Stimulated activated CD8-positive, alpha-beta memory T cell treated with anti-CD3 and anti-CD28 coated beads, Interleukin-12 subunit alpha, Interleukin-12 subunit beta, amount 100 ng/mL, for 1 hour (primary cell): ENCODE measurements around the gene LSM7.
"Not testable (repeated sequence)": the region's sequence is repeated elsewhere in the genome, so short reads cannot be mapped to it uniquely, and the experiment has no call there.

ENCODE experiments used
- DNase-seq: peaks from one replicate; pipeline ENCODE4 v3.0.0-alpha.2; 2020; ENCODE audit warnings: low read depth

Gene LSM7

DNA sequence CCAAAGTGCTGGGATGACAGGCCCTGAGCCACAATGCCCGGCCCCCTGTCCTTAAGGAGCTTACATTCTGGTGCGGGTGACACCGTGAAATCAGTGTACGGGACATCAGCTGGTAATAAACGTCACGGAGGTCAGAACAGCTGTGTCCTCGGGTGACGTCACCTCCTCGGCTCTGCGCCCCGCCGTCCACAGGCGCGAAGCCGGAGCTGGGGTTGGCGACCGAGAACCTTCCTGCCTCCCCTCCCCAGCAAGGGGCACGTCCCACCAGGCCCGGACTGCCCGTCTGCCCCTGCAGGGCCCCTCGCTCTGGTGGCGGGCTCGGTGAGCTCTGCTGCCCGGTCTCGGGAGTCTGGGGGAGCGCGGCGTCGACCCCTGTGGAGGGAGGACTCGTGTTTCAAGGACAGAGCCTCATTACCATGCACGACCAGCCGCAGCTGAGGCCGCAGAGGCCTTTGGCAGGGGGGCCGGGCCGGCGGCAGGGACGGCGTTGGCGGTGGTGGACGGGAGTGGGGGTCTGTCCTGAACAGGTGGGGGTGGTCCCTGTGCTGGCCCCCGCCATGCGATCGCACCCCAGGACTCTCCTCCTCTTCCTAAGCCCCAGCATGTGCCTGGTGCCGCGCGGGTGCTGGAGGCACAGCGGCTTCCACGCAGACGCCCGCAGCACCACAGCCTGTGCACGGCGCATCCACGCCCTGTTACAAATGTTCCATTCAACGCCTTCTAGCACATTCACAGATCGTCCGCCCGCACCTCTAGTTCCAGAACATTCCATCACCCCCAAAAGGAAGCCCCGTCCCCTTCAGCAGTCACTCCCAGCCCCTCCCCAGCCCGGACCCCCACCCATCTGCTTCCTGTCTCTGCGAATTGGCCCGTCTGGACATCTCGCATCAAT lies 25.8 kb downstream of the LSM7 start:
- DNase-seq, result no peak

DNA sequence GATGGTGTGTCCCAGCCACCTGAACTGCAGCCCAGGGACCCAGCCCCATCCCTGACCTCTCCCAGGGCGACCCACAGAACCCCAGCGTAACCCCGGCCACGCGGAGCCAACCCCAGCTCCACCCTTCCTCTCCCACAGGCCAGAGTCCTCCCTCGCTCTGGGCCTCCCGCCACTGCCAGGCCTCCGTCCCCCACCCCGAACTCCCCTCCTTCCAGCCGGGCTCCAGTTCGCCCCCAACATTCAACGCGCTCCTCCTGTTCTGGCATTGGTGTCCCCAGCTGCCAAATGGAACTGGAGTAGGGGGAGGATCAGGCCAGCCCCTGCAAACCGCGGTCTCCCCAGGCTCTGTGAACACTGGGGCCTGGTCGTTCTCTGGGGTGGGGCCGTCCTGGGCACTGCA lies 27.9 kb downstream of the LSM7 start:
- no peak for DNase-seq

DNA sequence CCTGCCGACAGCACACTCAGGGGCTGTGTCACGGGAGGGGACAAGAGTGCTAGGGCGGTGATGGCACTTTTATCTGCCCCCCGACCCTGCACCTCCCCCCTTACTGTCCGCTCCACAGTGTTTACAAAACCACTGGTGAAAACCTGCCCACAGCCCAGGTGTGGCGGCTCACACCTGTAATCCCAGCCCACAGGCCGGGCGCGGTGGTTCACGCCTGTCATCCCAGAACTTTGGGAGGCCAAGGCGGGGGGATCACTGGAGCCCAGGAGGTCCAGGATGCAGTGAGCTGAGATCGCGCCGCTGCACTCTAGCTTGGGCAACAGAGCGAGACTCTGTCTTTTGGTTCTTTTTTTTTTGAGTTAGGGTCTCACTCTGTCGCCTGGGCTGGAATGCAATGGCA lies 32.2 kb downstream of the LSM7 start:
- DNase-seq, result no peak

DNA sequence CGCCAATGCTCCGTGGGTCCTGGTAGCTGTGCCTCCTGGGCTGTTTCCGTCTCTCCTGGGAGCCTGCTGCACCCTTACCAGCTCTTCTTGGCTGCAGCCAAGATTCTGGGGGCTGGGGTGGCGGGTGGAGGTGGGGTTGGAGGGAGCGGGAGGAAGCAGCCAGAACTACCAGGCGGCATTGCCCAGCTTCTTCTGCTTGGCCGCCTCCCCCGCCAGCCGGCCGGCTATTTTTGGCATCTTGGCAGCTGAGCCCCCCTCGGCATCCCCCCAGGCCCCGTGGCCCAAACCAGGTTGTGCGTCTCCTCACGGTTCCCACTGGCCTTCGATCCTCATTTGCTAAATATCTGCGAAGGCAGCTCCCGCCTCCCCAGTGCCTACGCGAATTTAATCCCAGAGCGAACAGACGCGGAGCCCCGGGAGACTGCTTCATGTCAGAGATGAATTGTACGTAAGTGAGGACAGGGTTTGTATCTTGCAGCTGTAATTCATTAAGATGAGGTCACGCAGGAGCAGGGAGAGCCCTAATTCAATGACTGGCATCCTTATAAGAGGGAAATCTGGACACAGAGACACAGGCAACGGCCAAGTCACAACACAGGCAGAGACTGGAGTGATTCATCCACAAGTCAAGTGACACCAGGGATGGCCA lies 33.6 kb downstream of the LSM7 start:
- DNase-seq, result no peak

DNA sequence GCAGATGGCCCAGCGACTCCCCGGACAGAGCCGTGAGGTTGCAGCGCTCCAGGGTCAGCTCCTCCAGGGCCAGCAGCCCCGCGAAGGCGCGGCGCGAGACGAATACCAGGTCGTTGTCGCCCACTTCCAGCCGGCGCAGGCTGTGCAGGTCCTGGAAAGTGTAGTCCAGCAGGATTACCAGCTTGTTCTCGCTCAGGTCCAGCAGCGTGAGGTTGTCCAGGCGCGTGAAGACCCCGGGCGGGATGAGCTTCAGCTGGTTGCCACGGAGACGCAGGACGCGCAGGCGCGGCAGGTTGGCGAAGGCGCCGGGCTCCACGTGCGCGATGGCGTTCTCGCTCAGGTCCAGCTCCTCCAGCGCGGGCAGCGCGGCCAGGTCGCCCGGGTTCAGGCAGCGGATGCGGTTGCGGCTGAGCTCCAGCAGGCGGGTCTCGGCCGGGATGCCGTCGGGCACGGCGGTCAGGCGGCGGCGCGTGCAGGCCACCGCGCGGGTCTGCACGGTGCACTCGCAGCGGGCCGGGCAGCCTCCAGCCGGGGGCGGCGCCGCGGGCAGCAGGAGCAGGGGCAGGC lies 37.1 kb downstream of the LSM7 start:
- DNase-seq, result no peak

GRCh38 chr19:2290441-2291184 lies 37.8 kb downstream of the LSM7 start:
- DNase-seq, result no peak

DNA sequence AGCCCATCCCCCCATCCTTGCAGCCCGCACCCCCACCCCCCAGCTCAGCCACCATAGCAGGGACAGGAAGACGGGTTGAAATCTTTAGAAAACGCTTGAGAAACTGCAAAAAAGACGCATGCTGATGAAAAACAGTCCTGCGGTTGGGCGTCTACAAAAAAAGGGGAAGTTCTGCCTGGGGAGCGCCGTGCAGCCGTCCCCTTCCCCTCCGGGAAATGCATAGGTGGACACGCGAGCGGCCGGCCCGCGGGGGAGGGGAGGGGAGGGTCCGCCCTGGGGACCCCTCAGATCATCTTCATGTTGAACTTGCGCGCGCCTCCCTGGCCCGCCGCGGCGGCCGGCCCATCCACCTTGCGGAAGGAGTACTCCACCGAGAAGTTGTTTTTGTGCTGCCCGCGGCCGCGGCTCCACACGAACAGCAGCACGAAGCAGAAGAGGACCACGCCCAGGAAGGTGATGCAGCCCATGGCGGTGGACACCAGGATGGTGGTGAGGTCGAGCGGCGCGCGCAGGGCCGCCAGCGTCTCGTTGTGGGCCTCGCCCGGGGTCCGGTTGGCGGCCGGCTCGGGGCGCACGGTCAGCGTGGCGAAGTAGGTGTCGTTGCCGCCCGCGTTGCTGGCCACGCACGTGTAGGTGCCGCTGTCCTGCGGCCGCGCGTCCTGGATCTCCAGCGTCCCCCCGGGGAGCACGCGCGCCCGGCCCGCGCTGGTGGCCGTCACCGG lies 38.5 kb downstream of the LSM7 start:
- DNase-seq, result no peak

GRCh38 chr19:2288818-2289713 lies 39.3 kb downstream of the LSM7 start:
- no peak for DNase-seq

DNA sequence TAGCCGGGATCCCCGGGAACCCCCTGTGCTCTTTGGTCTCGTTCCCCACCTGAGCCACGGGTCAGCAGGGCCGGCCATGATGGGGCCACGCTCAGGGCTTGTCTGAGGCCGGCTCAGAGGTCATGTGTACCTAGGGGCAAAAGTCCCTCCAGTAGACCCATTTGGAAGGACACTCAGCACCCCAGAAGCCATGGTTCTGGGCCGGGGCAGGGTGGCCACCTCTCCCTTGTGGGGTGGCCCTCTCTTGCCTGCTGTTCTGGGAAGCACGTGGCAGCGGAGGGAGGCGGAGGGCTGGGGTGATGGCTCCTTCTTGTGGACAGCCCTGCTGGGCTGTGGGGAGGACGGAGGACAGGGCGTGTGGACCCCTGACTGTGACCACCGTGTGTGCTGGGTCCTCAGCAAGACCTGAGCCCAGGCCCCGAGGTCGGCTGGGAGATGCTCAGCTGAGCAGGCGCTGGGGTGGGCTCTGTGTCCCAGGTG lies 40.0 kb downstream of the LSM7 start:
- no peak for DNase-seq

DNA sequence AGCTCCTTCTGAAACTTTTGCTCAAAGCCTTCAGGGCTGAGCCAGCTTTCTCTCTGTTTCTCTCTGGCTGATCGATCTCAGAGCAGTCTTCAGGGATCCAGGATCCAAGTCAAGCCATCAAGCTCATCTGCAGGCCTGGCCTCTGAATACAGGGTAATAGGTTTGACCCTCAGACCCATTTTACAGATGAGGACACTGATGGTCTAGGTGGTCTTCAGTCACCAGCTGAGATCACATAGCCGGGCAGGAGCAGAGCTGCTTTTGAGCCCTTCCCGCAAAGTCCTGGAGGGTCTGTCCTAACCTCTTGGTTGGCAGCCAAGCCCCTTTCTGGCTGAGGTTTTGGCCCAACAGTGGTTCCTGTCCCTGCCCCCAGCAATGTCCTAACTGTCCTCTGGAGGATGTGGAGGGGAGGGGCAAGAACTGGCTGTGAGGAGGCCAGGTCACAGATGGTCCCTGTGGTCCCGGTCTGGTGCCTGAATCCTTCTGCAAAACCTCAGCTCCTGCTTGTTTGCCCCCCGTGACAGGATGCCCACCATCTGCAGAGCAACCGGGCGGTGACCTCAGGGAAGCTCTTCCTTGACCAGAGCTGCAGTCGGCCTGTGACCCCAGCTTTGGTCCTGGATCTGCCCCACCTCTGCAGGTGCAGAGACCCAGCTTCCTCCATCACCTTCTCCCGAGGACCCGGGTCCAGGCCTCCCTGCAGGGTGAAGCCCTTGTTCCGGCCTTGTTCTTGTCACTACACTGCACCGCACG lies 40.6 kb downstream of the LSM7 start:
- no peak for DNase-seq

DNA sequence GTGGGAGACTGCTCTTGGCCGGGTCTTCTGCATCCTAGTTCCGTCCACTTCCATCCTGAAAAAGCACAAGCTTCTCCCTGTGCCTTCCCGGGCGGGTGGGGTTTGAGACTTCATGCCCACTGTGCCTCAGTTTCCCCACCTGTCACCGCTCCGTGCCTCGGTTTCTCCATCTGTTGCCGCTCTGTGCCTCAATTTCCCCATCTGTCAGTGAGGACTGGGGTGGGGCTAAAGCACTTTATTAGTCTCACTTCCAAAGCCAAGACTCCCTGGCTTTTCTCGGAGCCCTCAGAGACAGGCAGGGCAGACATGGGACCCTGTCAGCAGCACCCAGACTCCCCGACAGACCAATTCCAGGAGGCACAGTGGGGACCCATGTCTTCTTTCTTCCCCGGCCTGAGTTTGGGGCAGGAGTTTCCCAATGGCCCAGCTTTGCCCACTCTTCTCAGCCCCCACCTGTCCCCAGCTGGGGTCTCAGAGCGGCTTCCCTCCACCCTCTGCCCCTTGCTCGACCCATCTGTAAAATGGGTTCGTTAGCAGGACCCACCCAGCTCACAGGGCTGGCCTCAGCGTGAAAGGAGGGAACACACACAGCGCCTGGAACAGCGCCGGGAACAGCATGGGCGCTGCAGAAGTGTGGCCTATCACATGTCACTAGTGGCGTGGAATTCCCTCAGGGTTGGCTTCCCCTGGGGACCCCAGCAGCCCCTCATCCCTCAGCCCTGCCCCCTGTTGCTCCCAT lies 41.8 kb downstream of the LSM7 start:
- DNase-seq, result no peak

DNA sequence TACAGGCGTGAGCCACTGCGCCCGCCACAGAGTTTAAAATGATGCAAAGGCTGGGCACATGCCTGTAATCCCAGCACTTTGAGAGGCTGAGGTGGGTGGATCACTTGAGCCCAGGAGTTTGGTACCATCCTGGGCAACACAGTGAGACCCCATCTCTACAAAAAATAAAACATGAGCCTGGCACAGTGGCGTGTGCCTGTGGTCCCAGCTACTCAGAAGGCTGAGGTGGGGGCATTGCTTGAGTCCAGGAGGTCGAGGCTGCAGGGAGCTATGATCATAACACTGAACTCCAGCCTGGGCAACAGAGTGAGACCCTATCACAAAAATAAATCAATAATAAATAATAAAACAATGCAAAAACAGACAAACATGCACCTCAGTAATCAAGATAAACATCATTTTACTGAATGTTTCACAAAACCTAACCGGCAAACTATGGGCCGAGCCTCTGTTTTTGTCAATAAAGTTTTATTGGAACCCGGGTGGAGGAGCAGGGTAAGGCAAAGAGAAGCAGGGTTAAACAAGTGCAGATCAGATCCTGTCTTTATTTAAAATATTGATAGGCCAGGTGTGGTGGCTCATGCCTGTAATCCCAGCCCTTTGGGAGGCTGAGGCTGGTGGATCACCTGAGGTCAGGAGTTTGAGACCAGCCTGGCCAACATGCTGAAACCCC lies 44.4 kb downstream of the LSM7 start:
- no peak for DNase-seq

DNA sequence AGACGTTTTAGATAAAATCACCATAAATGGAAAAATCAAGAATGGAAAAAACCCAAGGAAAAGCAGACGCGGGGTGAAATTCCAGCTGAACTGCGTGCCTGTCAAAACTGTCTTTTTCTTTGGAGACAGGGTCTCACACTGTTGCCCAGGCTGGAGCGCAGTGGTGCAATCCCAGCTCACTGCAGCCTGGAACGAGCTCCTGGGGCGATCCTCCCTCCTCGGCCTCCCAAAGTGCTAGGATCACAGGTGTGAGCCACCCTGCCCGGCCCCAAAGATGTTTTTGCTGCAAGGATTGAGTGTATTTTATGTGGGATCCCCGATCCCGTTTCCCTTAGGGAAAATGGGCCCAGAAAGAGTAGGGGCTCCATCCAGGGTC lies 45.5 kb downstream of the LSM7 start:
- DNase-seq, result no peak

GRCh38 chr19:2282062-2282861 lies 46.1 kb downstream of the LSM7 start, which contains the start of gene PEAK3:
PEAK3 (minus strand) TSS chr19:2282175; CDS start chr19:2280931, 1,244 bp downstream.
- no peak for DNase-seq

DNA sequence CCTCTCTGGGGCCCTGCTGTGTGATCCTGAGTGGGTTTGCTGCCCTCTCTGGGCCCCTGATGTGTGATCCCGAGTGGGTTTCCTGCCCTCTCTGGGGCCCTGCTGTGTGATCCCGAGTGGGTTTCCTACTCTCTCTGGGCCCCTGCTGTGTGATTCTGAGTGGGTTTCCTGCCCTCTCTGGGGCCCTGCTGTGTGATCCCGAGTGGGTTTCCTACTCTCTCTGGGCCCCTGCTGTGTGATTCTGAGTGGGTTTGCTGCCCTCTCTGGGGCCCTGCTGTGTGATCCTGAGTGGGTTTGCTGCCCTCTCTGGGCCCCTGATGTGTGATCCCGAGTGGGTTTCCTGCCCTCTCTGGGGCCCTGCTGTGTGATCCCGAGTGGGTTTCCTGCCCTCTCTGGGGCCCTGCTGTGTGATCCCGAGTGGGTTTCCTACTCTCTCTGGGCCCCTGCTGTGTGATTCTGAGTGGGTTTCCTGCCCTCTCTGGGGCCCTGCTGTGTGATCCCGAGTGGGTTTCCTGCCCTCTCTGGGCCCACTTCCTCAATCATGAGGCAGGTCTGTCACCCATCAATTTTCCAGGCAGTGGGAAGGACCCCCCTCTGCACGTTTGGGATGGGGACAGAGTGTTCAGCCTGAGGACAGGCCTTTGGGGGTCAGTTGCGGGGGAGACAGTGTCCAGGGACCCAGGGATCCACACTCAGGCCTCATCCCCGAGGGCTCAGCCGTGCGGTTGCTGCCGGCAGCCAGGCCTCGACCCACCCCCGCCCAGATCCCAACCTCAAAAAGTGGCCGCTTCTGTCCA lies 46.9 kb downstream of the LSM7 start:
- DNase-seq, result not testable (repeated sequence)

- DNase-seq, result no peak
Measured at GRCh38 chr19:2280633-2281264, 47.6 kb downstream of the LSM7 start.
